Epithelial cell of esophagus (primary cell): ENCODE data around the gene COL16A1.

Experiments
- DNase-seq: peaks from one replicate; pipeline ENCODE4 v3.0.0; 2010; ENCODE audit warnings: low read depth
- H3K4me3 ChIP-seq: 2 replicates; pipeline ENCODE4 v1.5.1; 2011; ENCODE audit warnings: mild to moderate bottlenecking, low read length, control low read depth
- TF ChIP-seq, protein P1 (sequence below): IDR thresholded peaks from 2 replicates; pipeline ENCODE4 v1.5.1; 2011; ENCODE audit warnings: low read depth, mild to moderate bottlenecking, low read length, control low read depth, inconsistent platforms; ENCODE audit not compliant: insufficient read depth; ENCODE audit errors: missing control alignments

COL16A1 gene

DNA sequence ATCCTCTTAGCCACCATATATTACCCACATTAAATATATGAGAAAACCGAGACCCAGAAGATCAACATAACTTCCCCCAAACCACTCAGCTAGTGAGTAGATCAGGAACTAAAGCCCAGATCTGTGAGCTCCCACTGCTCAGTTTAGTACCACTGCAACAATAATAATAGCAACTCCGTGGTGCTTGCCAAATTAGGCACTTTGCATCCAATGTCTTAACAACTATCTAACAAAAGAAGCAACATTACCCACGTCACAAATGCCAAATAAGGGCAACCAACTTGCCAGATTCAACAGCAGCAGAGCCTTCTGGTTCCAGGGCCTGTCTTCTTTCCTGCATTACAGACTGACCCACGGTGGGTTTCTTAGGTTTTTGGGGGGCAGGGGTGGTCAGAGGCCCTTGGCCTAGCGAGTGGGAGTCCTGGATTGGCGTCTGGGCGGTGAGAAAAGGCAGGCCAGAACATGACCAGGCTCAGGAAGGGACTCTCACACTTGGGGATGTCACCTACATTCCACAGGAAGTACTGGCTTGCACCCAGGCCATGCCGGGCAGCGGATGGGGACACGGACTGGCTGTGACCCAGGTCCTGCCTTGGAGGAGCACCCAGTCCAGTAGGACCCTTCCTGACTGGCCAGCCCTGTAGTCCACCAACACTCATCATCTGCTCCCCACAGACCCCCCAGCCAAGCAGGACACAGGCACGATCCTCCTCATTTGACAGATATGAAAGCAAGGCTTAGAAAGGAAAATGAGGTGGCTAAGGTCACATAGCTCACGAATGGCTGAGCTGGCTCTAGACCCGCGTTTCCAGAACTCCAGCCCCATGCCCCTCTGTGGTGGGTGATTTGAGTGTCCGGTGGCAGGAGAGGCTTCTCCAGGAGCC is 81.7 kb downstream of the COL16A1 start:
- TF ChIP-seq, protein P1, sequence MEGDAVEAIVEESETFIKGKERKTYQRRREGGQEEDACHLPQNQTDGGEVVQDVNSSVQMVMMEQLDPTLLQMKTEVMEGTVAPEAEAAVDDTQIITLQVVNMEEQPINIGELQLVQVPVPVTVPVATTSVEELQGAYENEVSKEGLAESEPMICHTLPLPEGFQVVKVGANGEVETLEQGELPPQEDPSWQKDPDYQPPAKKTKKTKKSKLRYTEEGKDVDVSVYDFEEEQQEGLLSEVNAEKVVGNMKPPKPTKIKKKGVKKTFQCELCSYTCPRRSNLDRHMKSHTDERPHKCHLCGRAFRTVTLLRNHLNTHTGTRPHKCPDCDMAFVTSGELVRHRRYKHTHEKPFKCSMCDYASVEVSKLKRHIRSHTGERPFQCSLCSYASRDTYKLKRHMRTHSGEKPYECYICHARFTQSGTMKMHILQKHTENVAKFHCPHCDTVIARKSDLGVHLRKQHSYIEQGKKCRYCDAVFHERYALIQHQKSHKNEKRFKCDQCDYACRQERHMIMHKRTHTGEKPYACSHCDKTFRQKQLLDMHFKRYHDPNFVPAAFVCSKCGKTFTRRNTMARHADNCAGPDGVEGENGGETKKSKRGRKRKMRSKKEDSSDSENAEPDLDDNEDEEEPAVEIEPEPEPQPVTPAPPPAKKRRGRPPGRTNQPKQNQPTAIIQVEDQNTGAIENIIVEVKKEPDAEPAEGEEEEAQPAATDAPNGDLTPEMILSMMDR, result no peak
- no peak for DNase-seq
- H3K4me3 ChIP-seq, result no peak overlapping the region

DNA sequence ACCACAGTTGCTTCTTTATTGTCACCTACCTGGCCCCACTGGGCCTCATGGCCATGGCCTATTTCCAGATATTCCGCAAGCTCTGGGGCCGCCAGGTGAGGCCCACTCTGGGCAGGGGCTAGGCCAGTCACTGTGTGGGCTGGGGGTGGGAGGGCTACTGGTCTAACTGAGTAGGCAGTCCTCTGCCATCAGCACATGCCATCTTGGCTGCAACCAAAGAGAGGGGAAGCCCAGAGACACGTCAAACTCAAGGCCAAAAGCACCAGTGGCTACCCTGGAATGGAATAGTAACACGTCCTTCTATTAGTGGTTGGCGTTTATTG is 82.4 kb downstream of the COL16A1 start:
- H3K4me3 ChIP-seq, result no peak overlapping the region
- no peak for DNase-seq
- TF ChIP-seq, protein P1, result no peak

DNA sequence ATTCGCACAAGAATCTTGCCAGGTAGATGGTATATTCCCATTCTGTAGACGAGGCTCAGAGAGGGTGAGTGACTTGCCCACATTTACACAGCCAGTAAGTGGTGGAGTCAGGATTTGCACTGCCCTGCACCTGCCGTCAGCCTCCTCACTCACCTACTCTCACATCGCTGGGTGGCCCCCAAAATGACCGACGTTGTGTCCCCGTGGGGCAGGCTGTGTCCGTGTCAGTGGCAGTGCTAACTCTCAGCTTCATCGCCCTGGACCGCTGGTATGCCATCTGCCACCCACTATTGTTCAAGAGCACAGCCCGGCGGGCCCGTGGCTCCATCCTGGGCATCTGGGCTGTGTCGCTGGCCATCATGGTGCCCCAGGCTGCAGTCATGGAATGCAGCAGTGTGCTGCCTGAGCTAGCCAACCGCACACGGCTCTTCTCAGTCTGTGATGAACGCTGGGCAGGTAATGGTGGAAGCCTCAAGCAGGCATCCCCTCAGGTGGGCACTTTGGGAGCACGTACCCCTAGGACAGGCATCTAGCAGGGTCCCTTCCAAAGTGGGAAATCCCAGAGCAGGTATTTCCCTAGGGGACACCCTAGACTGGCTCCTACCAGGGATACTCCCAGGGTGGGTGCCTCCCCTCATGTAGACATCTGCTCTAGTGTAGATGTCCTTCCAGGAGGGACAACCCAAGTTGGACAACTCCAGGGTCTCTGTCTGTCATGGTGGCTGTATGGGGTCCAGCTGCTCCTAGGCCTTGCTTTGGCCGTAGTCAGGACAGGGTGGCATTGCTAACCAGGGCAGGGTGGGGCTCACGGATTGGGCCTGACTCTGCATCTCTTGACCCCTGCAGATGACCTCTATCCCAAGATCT is 83.0 kb downstream of the COL16A1 start:
- TF ChIP-seq, protein P1, result no peak
- no peak for DNase-seq
- no peak overlapping the region for H3K4me3 ChIP-seq

DNA sequence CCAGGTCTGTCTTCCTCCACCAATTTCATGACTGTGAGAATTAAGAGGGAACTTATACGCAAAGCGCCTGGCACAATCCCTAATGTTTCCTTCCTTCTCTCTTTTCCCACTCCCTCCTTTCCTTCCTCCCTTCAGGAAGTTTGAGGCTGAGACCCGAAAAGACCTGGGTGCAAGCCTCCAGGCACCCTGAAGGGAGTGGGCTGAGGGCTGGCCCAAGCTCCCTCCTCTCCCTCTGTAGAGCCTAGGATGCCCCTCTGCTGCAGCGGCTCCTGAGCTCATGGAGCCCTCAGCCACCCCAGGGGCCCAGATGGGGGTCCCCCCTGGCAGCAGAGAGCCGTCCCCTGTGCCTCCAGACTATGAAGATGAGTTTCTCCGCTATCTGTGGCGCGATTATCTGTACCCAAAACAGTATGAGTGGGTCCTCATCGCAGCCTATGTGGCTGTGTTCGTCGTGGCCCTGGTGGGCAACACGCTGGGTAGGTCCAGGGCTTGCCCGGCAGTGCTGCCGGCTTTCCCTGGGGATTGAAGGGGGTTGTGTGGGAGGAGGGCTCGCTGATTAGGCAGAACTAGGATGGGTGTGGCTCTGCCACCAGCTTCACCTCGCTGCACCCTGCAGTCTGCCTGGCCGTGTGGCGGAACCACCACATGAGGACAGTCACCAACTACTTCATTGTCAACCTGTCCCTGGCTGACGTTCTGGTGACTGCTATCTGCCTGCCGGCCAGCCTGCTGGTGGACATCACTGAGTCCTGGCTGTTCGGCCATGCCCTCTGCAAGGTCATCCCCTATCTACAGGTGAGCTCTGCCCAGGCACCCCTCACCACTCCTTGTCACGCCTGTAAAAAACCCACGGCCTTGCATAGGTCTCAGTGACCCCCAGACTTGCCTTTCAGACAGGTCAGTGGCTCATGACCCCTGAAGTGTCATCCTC is 84.6 kb downstream of the COL16A1 start:
- no peak overlapping the region for H3K4me3 ChIP-seq
- DNase-seq, result no peak
- TF ChIP-seq, protein P1, result no peak

DNA sequence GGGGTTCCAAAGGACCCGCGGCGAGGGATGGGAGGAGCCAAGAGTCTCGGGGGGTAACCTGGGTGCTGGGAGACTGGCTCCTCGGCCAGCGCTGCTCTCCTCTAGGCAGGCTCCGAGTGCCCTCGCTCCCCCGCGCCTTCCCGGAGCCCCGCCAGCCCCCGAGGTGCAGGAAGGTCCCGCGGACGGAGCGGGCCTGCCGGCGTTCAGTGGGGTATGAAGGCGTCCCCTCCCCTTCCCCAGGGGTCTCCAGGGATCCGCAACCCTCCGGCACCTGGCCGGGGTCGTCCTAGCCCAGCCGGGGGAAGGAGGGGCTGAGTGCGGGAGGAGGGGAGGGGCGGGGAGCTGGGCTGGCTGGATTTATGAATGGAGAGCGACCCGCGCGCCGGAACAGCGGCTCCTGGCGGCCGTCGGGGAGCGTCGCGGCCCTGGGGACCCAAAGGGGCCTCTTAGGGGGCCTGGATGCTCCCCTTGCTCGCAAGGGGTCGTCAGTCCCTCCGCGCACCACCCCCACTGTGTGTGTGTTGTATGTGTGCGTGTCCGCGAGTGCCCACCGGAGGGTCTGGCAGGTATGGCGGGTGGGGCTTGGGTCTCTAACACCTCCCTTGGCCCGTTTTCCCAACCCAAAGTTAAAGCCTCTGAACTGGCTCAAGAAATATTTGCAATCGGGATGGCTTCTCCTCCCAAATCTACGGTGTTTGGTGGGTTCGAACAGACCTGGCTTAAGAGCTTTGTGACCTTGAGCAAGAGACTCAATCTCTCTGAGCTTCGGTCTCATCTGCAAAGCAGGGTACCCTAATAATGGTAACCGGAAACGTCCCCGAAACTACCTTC is 85.7 kb downstream of the COL16A1 start:
- peak; percentile 36 for DNase-seq
- peak overlapping the region; percentile 41 for H3K4me3 ChIP-seq

More for the DNA sequence above, 85.7 kb downstream of the COL16A1 start:
- TF ChIP-seq, protein P1, result peak; percentile 62
